NK-92 (cell line): ENCODE results near the gene ARHGEF38.
"Not testable (repeated sequence)": the region's sequence is repeated elsewhere in the genome, so short reads cannot be mapped to it uniquely, and the experiment has no call there.

ENCODE experiments used
- DNase-seq: peaks from one replicate; lab custom pipeline; 2025; ENCODE audit not compliant: unreplicated experiment; lab: John Stamatoyannopoulos, UW

ARHGEF38 gene

DNA sequence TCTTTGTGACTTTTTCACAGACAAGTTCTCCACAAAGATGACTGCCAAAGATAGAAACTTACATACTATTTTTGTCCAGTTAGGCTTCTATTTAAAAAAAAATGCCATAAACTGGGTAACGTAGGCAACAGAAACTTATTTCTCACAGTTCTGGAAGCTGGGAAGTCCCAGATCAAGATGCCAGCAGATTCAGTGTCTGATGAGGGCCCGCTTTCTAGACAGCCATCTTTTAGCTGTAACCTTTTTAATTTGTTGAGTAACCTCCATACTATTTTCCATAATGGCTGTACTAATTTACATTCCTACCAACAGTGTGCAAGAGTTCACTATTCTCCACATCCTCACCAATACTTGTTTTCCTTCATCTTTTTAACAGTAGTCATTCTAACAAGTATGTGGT, 55.5 kb downstream of the ARHGEF38 start:
- no peak for DNase-seq

DNA sequence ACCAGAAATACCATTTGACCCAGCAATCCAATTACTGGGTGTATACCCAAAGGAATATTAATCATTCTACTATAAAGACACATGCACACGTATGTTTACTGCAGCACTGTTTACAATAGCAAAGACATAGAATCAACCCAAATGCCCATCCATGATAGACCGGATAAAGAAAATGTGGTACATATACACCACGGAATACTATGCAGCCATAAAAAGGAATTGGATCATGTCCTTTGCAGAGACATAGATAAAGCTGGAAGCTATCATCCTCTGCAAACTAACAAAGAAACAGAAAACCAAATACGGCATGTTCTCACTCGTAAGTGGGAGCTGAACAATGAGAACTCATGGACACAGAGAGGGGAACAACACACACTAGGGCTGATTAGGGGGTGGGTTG, 57.4 kb downstream of the ARHGEF38 start:
- not testable (repeated sequence) for DNase-seq

DNA sequence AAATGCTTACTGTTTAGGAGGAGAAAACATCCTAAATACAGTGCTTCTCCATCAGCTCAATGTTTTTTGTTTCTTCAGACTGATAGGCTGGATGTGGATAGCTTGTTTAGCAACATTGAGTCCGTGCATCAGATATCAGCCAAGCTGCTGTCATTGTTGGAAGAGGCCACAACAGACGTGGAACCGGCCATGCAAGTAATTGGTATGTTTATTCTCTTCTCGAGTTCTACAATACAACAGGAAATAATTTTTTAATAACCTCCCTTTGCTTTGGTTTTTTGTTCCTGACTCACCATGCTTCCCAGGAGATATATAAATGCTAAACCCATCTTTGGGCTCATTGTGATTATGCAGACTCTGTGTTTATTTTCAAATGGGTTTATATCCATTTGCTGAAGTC, 60.9 kb downstream of the ARHGEF38 start:
- no peak for DNase-seq

DNA sequence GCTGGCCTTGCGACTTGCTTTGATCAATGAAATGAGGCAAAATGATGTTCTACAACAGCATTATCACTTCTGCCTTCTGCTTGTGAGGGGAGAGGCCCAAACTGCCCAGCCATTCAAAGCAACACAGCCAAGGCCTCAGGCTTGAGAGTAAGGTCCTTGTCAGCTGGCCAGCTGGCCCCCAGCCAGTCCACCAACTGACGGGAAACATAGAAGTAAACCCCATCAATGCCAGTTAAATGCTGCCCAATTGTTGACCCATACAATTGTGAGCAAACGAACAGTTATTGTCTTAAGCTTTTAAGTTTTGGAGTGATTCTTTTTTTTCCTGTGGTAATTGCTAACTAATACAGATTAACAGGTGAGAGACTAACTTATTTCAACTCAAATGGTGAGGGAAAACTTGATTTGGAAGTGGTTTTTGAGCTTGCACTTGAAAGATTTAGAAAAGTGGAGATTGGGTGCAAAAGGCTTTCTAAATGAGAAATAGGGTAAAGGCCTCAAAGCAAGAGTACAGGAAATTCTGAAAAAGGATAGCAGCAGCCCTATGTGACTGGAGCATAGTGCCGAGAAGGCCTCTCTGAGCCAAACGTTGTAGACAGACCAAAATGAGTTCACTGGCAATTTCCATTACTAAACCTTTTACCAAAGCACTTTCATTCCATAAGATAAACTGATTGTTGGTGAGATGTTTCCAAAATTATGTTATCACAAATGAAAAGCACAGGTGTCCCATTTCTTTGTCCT, 66.9 kb downstream of the ARHGEF38 start:
- DNase-seq = no peak

DNA sequence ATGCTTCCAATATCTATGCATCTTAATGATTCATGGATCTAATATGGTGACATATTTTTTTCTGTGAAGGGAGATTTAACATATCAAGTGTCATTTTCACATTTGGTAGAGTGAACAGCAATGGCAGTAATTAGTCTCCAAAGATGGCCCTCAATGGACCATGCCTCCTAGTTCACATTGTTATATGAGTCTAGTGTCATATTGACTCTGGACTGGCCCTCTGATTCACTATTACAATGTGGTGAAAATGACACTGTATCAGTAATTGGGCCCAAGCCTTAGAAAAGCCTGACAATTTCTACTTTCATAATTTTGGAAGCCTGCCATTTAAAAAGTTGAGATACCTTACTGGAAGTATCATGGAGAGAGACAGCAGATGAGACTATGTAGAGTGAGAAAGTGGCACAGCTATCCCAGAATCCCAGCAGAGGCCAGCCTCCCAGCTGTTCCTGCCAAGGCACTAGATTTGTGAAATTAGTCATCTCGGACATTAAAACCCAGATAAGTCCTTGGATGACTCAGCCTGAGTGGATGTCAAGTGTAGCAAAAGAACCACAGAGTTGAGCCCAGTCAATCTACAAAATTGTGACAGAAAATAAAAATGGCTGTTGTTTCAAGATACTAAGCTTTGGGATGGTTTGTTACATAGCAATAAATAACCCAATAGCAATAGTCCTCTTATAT, 68.4 kb downstream of the ARHGEF38 start:
- no peak for DNase-seq

DNA sequence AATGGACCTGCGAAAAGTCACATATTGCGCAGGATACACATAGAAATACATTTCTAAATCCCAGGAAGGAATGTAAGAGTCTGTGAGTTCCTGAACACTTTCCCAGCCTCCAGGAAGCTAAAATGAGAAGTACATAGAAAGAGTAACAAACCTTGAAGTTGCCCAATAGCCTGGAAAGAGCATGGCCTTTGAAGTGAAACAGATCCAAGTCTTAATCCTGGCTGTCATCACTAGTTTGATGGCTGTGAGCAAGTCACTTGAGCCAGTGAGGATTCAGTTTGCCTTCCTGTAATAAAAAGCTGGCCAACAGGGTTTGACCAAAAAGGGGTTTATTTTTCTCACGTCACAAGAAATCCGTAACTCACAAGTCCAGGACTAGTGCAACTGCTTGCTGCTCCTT, 69.8 kb downstream of the ARHGEF38 start:
- DNase-seq = no peak

DNA sequence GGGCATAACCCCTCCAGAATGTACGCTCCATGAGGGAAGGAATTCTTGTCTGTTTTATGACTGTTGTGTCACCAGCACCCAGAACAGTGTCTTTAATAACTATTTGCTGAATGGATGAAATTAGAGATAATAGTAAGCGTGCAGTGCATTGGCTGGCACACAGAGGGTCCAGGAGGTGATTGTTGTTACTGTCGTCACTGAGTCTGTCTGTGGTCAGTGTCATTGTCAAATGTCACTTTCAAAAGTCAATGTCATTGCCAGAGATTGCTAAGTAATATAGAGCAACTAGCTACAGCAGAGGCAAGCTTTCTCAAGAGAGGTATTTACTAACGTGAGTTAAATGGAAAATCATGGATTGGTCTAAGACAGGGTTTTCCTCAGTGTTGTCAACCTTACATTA, 70.7 kb downstream of the ARHGEF38 start:
- DNase-seq = no peak

DNA sequence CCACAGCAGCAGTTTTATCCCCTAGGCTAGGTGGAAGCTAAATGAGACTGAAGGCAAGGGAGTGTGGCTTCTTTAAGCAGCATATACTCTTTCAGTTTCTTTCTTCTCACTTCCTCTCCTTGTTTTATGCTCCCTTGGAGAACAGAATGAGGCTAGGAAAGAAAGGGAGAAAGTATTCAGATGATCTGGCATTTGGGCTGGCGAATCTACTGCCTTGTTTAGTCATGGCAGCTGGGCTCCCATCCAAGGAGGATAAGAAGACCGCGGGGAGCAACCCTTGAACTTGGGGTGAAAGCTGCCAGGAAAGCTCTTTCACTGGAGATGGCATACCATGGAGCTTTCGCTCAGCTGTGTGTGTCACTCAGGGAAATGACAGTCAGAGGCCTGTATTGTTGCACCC, 72.1 kb downstream of the ARHGEF38 start:
- DNase-seq = no peak

DNA sequence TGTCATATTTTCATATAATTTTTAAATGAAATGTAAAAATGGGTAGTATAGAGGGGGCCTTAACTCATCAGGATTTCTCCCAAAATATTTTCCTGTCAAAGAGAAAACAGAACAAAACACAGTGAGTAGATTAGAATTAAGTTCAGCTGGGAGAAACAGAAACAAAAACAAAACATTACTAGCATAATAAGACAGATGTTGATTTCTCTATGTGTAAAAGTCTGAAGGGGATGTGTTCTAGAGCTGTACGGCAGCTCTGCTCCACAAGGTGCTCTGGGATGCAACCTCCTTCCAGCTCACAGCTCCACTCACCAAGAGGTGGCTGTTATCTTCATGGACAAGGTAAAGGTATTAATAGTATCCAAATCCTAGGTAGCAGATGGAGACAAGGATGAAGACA, 72.8 kb downstream of the ARHGEF38 start:
- no peak for DNase-seq

DNA sequence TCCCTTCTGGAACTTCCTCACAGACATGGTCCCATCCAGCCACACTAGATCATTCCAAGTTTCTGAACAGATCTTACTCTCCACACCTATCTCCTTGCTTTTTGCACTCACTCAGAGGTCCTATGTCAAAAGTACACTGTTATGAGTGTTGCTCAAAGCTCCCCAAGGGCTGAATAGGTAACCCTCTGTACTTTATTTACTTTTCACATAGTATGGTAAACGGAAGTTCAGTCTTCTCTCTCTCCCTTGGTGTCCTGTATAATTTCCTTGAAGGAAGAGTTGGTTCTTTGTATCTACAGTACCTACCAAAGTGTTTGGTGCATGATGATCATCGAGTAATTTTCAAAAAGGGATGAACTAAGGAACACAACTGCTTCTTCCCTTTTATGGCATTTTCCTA, 74.4 kb downstream of the ARHGEF38 start:
- DNase-seq = no peak

DNA sequence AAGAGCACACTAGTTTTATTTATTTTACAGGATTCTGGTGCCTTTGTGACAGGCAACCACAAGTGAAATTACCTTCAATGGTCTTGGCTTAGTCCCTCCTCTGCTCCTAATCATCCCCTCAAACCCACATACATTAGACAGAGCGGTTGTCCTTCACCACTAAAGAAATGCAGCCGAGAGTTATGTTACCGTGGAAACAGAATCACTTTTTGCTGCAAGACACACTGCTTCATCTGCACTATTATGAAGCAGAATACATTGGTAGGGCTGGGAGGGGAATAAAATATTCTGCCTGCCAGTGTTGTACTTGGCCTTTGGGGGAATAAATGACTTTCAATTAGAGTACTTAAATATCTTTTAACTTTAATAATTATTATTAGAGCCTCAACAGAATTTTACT, 75.2 kb downstream of the ARHGEF38 start:
- no peak for DNase-seq

DNA sequence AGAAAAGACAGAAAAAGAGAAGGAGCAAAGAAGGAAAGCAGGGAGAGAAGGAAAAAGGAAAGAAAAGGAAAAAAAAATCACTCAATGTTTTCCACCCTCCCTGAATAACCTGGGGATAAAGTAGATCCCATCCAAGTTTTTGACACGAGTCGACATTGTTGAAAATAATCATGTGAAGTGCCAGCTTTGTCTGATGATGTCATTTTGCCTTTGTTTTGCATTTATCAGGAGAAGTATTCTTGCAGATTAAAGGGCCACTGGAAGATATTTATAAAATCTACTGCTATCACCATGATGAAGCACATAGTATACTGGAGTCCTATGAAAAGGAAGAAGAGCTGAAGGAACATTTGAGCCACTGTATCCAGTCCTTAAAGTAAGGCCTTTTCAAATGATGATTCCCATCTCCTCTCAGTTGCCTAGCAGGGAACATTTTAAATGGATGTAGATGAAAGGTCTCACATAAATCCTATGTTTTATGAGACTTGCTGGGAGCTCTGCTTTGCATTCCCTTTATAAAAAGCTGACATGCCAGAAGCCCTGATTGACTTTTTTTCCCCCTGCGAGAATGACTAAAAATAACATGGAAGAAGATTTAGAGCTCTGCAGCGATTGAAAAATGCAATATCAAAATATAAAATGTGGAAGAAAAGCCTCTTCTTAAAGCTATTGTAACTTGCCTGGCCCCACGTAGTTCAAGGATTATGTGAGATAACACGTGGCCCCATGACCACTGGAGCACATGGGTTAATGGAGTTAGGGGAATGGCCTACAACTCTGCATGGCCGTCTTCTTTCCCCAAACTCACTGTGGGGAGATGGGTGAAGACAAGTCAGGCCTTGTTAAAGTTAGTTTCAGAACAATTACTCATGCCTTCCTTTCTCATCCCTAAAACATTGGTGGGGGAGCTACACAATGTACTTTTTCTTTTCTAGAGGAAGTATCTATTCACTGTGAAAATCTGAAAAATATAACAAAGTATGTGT, 78.5 kb downstream of the ARHGEF38 start:
- DNase-seq = no peak

DNA sequence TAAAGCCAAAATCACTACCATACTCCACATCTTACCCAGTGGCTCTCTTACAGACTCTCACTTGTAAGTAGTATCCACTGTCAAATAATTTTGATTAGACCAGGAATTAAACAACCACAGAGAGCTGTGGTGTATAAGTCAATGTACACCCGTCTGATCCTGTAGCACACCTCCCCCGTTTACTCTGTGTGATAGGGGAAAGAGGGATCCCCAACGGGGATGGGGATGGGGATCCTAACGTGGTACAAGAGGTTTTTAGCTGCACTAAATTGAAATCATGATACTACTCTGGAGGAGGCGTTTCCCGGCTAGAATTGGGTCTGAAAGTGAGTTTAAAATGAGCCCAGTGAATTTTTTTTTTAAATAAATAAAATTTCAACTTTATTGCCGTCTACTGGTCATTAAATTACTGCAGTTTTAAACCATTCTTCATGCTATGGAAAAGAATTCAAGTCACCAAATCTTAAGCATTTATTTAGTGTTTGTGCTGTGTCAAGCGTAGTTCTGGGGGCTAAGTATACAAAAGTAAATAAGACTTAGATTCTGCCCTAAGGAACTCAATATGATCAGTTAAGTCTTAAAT, 79.5 kb downstream of the ARHGEF38 start:
- DNase-seq = no peak

DNA sequence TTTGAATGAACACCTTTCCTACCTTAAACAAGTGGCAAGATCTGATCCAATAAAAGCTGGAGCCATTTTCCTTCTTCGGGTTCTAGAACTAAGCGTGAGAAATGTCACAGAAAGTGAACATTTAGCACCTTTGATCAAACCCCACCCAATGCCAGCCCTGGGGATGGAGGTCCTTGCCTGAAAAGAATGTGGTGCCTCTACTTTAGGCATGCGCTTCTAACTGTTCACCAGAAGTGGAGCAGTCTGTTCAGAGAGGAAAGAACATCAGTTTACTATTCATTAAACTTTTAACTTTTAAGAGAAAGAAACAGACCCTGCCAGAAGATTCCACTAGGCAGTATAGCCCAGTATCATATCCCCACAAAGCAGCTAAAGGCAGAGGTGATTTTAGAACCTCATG, 80.2 kb downstream of the ARHGEF38 start:
- no peak for DNase-seq

DNA sequence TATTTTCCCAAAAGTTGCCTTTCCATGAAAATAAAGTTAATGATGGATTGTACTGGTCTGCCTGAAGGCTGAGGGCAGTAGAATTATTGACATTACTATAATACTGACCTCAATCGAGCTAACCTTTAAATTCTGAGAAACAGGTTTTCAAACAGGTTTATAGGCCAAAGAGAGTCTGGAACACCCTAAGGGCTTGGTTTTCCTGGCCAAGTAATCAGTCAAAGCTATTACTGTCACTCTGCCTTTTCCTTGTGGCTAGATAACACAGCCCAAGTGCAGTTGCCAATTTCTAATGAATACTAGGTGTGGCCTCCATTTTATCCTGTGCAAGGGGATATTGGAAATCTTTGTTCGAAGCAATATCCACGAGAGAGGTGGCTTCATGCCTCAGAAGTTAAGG, 80.8 kb downstream of the ARHGEF38 start:
- DNase-seq = no peak

DNA sequence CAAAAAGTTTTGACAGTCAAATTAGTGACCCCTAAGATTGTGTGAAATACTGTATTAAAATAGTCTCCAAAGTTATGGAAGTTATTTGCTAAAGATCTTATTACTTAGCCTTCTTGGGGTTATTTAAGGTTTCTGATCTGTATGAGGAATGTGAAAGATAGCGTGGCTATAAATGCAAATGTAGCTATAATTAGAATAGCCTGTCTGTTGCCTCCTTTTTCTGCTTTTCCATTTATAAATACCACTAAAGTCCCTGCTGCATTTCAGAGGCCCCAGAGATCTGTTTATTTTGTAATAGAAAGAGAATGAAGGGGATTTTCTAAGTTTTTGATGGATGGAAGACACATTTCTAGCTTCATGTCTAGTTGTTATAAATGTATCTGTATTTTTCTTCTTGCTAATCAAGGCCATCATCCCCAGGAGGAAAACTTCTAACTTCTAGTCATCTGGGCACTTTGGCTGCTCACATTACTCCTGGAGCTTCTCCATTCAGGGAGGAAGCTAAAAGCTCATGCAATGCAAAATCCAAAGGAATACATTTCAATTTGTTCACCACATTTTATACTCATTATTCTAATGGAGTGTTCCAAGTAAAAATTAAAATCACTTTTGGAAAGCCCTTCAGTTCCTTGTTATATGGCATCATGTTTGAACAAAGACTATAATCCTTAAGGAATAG, 82.1 kb downstream of the ARHGEF38 start:
- DNase-seq = no peak

DNA sequence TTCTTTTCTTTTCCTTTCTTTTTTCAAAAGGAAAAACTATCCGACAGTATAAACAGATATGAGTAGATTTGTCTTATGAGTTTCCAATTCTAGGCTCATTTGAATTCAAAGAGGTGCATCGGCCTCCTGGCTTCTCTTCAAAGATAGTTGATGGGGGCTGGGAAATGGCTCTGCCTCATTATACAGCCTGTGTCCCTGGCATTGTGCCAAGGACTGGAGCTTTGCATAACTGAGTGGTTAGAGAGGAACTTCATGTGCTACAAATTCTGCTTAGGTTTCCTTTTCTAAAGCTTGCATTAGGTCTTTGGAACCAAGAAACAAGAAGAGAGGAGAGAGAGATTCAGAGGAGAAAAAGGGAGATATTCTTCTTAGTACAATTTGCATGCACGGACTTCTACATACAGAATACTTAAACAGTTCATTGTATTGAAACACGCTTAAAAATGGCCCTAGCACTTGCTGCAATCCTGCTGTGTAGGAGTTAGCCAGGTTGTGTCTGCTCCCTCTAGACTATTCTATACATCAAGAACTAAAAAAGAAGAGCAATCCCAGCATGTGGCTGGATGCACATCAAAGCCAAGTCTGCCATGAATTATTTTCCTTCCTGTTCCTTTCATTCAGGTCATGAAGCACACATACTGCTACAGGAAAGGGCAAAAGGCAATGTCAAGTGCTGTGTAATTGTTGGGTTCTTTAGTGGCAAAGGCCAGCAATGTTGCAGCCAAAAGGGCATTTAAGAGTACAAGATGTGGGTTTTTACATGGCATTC, 85.2 kb downstream of the ARHGEF38 start:
- no peak for DNase-seq

DNA sequence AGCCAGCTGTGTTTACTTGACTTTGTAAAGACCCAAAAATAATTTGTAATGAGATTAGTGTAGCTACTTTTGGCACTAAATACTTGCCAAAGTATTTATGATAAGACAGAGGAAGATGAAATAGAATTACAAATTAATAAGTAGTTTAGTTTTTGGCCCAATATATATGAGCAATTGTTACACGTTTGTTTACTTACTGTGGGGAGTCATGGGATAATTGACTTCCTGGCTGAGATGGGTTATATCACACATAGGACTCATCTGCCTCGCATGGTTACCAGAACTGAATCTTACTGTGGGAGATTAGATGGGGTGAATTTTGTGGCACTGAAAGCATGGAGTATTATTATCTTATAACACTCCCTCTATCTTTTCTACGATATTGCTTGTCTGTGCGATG, 89.4 kb downstream of the ARHGEF38 start:
- DNase-seq = no peak

DNA sequence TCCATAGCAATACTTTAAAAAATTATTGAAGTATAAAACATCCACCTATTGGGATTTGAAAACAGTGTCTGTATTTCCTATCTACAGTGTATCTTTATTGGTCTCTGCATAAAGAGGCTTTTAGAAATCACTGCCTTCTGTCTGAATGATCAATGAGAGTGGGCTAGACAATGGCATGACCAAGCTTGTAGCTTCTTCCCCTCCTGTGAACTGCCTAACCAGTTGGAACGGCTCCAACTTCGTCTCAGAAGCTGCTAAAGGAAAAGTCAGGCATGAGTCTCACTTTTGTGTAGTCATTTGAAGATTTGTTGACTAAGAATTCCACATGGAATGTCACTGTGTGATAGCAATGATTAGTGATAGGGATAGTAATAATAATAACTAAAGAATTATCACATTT, 91.8 kb downstream of the ARHGEF38 start:
- no peak for DNase-seq

DNA sequence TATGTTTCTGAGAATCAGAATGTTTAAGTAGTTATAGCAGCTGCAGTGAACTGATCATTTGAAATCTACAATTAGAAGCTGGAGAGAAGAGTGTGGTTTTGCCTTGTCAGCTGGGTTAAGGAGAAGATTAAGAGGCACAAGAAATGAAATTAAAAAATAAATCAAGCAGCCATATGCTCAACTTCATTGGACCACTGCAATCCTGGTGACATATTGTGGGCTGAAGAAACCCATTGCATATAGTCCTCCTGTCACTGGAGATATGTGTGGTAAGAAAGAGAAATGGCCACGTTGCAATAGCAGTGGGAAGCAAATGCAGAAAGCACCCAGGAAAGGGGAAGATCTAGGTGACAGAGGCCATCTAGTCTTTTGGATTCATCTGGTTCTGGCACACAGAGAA, 93.0 kb downstream of the ARHGEF38 start:
- no peak for DNase-seq
